ENCODE measurements around the gene ITPR1. TPM values are rescaled to one million over a fixed set of nuclear protein-coding genes. Genes with fewer than 3 reads are reported as not detected.
A peak's percentile ranks its signal among the peaks of the same experiment; 100 is the strongest.

ITPR1 gene
- total and polyA plus RNA-seq, 8 donors, result 34.8 to 57.3 (median 42.0) TPM

GRCh38 chr3:4688411-4688810 lies 195.3 kb downstream of the ITPR1 start:
- Histone ChIP-seq H3K4me1 (no peaks in the 10 kb centered on the region), H3K9me3 (peaks cover 0 to 9% of the 10 kb centered on the region in 2 donors), H3K36me3 (peaks cover 0 to 68% of the 10 kb centered on the region in 2 donors), H3K27ac (no peak overlapping the region), H3K27me3 (no peaks in the 10 kb centered on the region), H3K4me3 (no peak overlapping the region)
- intact Hi-C loops (cut with DNase I), result no loop called here
- TF ChIP-seq, protein P1, sequence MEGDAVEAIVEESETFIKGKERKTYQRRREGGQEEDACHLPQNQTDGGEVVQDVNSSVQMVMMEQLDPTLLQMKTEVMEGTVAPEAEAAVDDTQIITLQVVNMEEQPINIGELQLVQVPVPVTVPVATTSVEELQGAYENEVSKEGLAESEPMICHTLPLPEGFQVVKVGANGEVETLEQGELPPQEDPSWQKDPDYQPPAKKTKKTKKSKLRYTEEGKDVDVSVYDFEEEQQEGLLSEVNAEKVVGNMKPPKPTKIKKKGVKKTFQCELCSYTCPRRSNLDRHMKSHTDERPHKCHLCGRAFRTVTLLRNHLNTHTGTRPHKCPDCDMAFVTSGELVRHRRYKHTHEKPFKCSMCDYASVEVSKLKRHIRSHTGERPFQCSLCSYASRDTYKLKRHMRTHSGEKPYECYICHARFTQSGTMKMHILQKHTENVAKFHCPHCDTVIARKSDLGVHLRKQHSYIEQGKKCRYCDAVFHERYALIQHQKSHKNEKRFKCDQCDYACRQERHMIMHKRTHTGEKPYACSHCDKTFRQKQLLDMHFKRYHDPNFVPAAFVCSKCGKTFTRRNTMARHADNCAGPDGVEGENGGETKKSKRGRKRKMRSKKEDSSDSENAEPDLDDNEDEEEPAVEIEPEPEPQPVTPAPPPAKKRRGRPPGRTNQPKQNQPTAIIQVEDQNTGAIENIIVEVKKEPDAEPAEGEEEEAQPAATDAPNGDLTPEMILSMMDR (IDR thresholded peaks at IDR 0.05), result no peak
- DNase-seq (no peak), ATAC-seq (no peak)

- Histone ChIP-seq H3K4me1 (no peaks in the 10 kb centered on the region), H3K4me3 (no peak overlapping the region), H3K36me3 (peaks cover 0 to 67% of the 10 kb centered on the region in 2 donors), H3K27me3 (no peaks in the 10 kb centered on the region), H3K9me3 (peaks cover 0 to 9% of the 10 kb centered on the region in 2 donors), H3K27ac (no peak overlapping the region)
- DNase-seq (no peak), ATAC-seq (no peak)
- intact Hi-C loops (cut with DNase I), result no loop called here
- TF ChIP-seq, protein P1 (IDR thresholded peaks at IDR 0.05), result no peak
Observed at GRCh38 chr3:4689021-4689420, 195.9 kb downstream of the ITPR1 start.

DNA sequence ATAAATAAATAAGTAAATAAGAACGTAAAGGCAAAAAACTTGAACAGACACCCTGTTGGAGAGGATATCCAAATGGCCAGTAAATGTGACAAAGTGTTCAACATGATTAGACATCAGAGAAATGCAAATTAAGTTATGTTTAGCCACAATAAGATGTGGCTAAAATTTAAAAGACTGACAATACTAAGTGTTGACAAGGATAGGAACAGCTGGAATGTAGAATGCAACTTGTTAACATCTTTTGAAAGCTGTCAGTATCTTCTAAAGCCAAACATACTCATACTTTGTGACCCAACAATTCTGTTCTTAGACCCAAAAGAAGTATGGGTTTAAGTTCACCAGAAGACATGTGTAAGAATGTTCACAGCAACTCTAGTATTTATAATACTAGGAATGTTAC lies 197.1 kb downstream of the ITPR1 start:
- TF ChIP-seq, protein P1 (IDR thresholded peaks at IDR 0.05), result no peak
- Histone ChIP-seq H3K9me3 (peaks cover 0 to 9% of the 10 kb centered on the region in 2 donors), H3K27ac (no peak overlapping the region), H3K27me3 (no peaks in the 10 kb centered on the region), H3K36me3 (peaks cover 0 to 54% of the 10 kb centered on the region in 2 donors), H3K4me1 (no peaks in the 10 kb centered on the region), H3K4me3 (no peak overlapping the region)
- intact Hi-C loops (cut with DNase I), result no loop called here
- no peak for ATAC-seq
- no peak for DNase-seq

DNA sequence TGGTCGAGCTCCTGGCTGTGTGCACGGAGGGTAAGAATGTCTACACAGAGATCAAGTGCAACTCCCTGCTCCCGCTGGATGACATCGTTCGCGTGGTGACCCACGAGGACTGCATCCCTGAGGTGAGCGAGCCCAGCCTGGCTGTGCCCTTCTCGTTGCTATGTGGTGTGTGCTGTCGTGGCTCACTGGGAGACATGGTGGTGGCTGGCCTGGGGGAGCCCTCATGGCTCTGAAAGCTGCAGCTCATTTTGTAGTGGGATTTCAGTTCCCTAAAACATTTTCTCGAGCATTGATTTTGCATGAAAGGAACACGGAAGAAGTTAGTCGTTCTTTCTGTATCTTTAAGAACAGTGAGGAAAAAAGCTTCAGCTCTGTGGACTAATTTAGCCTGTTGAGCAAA lies 200.5 kb downstream of the ITPR1 start:
- TF ChIP-seq, protein P1 (IDR thresholded peaks at IDR 0.05), result no peak
- Histone ChIP-seq H3K27ac (no peak overlapping the region), H3K9me3 (peaks cover 0 to 9% of the 10 kb centered on the region in 2 donors), H3K4me3 (no peak overlapping the region), H3K4me1 (peaks cover 0 to 6% of the 10 kb centered on the region in 2 donors), H3K27me3 (no peaks in the 10 kb centered on the region), H3K36me3 (peaks cover 0 to 36% of the 10 kb centered on the region in 2 donors)
- DNase-seq (peak in 1 of 4 donors; percentile 67), ATAC-seq (no peak)
- intact Hi-C loops (cut with DNase I), result no loop called here

GRCh38 chr3:4695846-4696245 lies 202.7 kb downstream of the ITPR1 start:
- Histone ChIP-seq H3K9me3 (no peaks in the 10 kb centered on the region), H3K36me3 (peaks cover 0 to 28% of the 10 kb centered on the region in 2 donors), H3K27ac (peak overlapping the region in 1 of 2 donors; percentile 37), H3K4me3 (no peak overlapping the region), H3K27me3 (no peaks in the 10 kb centered on the region), H3K4me1 (peaks cover 0 to 6% of the 10 kb centered on the region in 2 donors)
- intact Hi-C loops (cut with DNase I), result no loop called here
- TF ChIP-seq, protein P1 (IDR thresholded peaks at IDR 0.05), result no peak
- ATAC-seq (peak; percentile 73), DNase-seq (no peak)

Data from left lung (tissue), 10 donors.